Cerebellar nuclear complex (tissue), 1 donor: ENCODE results near the gene CLIP4.

Source experiments
- DNase-seq, 2 experiments: peaks; one replicate each; lab custom pipeline; 2025; lab: John Stamatoyannopoulos, UW

CLIP4 gene

GRCh38 chr2:29189052-29189451, 73.8 kb downstream of the CLIP4 start:
- no peak for DNase-seq

- DNase-seq: no peak
These were observed 76.6 kb downstream of the CLIP4 start for GRCh38 chr2:29191817-29192216.

- no peak for DNase-seq
These were observed 77.3 kb downstream of the CLIP4 start for GRCh38 chr2:29192526-29192925.

- DNase-seq: no peak
These were observed 77.9 kb downstream of the CLIP4 start for GRCh38 chr2:29193111-29193510.

- no peak for DNase-seq
These were observed 78.5 kb downstream of the CLIP4 start for GRCh38 chr2:29193681-29194080.

GRCh38 chr2:29195796-29196195, 80.6 kb downstream of the CLIP4 start:
- DNase-seq: no peak

GRCh38 chr2:29196792-29197788, 81.9 kb downstream of the CLIP4 start:
- no peak for DNase-seq

GRCh38 chr2:29201979-29202378, 86.8 kb downstream of the CLIP4 start:
- DNase-seq: no peak

- no peak for DNase-seq
These were observed 87.7 kb downstream of the CLIP4 start for GRCh38 chr2:29202819-29203495.

GRCh38 chr2:29206941-29207340, 91.7 kb downstream of the CLIP4 start:
- no peak for DNase-seq

- DNase-seq: no peak
These were observed 92.3 kb downstream of the CLIP4 start for GRCh38 chr2:29207352-29208148.

- no peak for DNase-seq
These were observed 94.3 kb downstream of the CLIP4 start for GRCh38 chr2:29209551-29209950.

- DNase-seq: no peak
These were observed 96.8 kb downstream of the CLIP4 start for GRCh38 chr2:29212009-29212408.

GRCh38 chr2:29213888-29214291, 98.7 kb downstream of the CLIP4 start:
- DNase-seq: no peak

GRCh38 chr2:29215073-29215472, 99.9 kb downstream of the CLIP4 start:
- DNase-seq: no peak

- no peak for DNase-seq
These were observed 100.8 kb downstream of the CLIP4 start for GRCh38 chr2:29215739-29216608.

GRCh38 chr2:29216609-29216909, 101.3 kb downstream of the CLIP4 start:
- DNase-seq: no peak

GRCh38 chr2:29218071-29218470, 102.9 kb downstream of the CLIP4 start:
- DNase-seq: no peak

GRCh38 chr2:29218550-29219125, 103.4 kb downstream of the CLIP4 start:
- DNase-seq: no peak

GRCh38 chr2:29219374-29219773, 104.2 kb downstream of the CLIP4 start:
- no peak for DNase-seq
